Uterus (tissue), 4 donors: Measurements from ENCODE around the gene S100A3. TPM values are rescaled to one million over a fixed set of nuclear protein-coding genes. Genes with fewer than 3 reads are reported as not detected.

Experiments used
- DNase-seq, 2 donors: peaks; one replicate each; pipeline ENCODE4 v3.0.0-alpha.2; 2019 to 2020
- H3K27ac ChIP-seq, 2 donors: fragments of 200-600 bp; sonication (generic); 1 replicate in 1 of 2; 2 replicates in 1 of 2; pipeline ENCODE4 v1.5.1; 2016 to 2018
- H3K27me3 ChIP-seq, 2 donors: fragments of 200-600 bp; sonication (generic); one replicate each; pipeline ENCODE4 v1.5.1; 2018 to 2019; ENCODE audit warnings: control low read depth in 1 of 2
- H3K36me3 ChIP-seq, 2 donors: fragments of 200-600 bp; sonication (generic); one replicate each; pipeline ENCODE4 v1.5.1; 2019; ENCODE audit warnings: control low read depth in 1 of 2
- H3K4me1 ChIP-seq, 2 donors: fragments of 200-600 bp; sonication (generic); one replicate each; pipeline ENCODE4 v1.5.1; 2018 to 2019; ENCODE audit warnings: control low read depth in 1 of 2
- H3K4me3 ChIP-seq, 2 donors: fragments of 200-600 bp; sonication (generic); 1 replicate in 1 of 2; 2 replicates in 1 of 2; pipeline ENCODE4 v1.5.1; 2018 to 2019; ENCODE audit warnings: mild to moderate bottlenecking in 1 of 2
- H3K9me3 ChIP-seq, 2 donors: fragments of 200-600 bp; sonication (generic); one replicate each; pipeline ENCODE4 v1.5.1; 2019; ENCODE audit warnings: control low read depth in 1 of 2
- CTCF ChIP-seq, 4 experiments: fragments of 200-600 bp in 2 of 4; fragments of 450-650 bp in 2 of 4; sonication (generic) in 2 of 4; IDR thresholded peaks; one replicate each; pipeline ENCODE4 v1.5.1; 2016 to 2019; ENCODE audit warnings: antibody characterized with exemption in 4 of 4, mild to moderate bottlenecking in 2 of 4, moderate library complexity in 1 of 4
- POLR2A ChIP-seq, 2 donors: fragments of 450-650 bp; IDR thresholded peaks; one replicate each; pipeline ENCODE4 v1.6.1; 2016; ENCODE audit warnings: antibody characterized with exemption in 2 of 2, mild to moderate bottlenecking in 1 of 2, moderate library complexity in 1 of 2
- intact Hi-C: fragments of 100-400 bp; cut with DNase I; formaldehyde crosslinking; loops from one replicate; pipeline ENCODE4 v1.15.1; 2023; ENCODE audit warnings: low total_unique reads
- total RNA-seq, 4 donors: library from RNA; depleted of rRNA in 3 of 4; stranded (reverse); fragments of >200 nt in 3 of 4; gene quantifications; one replicate each; pipeline versions ENCODE4 v1.1.0 to v1.2.4, GENCODE V29; 2014 to 2023
- donor health status: DM: yes; HTN: yes; CAD: no.

The S100A3 gene
- total RNA-seq, 4 donors from 2014 or later: 1.2 to 3.7 TPM; not detected in 2

- H3K4me1 ChIP-seq: peaks cover 8 to 17% of the 10 kb centered on the region in 2 donors
- intact Hi-C loops: no loop called here
- no peak overlapping the region for H3K4me3 ChIP-seq
- H3K27me3 ChIP-seq: no peaks in the 10 kb centered on the region
- no peaks in the 10 kb centered on the region for H3K9me3 ChIP-seq
- no peak overlapping the region for H3K27ac ChIP-seq
- no peak for DNase-seq
- H3K36me3 ChIP-seq: no peaks in the 10 kb centered on the region
- no peak for TF ChIP-seq POLR2A (IDR thresholded peaks at IDR 0.05)
- no peak for TF ChIP-seq CTCF (IDR thresholded peaks at IDR 0.05)
Measured at GRCh38 chr1:153503766-153504165, 45.3 kb downstream of the S100A3 start.

GRCh38 chr1:153498746-153499145 is 50.3 kb downstream of the S100A3 start:
- Histone ChIP-seq H3K27ac (no peak overlapping the region), H3K4me1 (no peaks in the 10 kb centered on the region), H3K9me3 (no peaks in the 10 kb centered on the region), H3K36me3 (no peaks in the 10 kb centered on the region), H3K27me3 (no peaks in the 10 kb centered on the region), H3K4me3 (no peak overlapping the region)
- no peak for DNase-seq
- no peak for TF ChIP-seq POLR2A (IDR thresholded peaks at IDR 0.05)
- no peak for TF ChIP-seq CTCF (IDR thresholded peaks at IDR 0.05)
- intact Hi-C loops: no loop called here

Other genes with a start within 250 kb of the S100A3 start
- not detected for gene PGLYRP3, start 236.3 kb downstream of the S100A3 start, total RNA-seq
- gene PGLYRP4, start 200.4 kb downstream of the S100A3 start, total RNA-seq: not detected
- gene S100A9, start 191.4 kb downstream of the S100A3 start, total RNA-seq: 100 to 1,000 TPM in 1 of 4 donors, 10 to 100 TPM in 3; 33.4 to 175 (median 54.0) TPM
- gene S100A12, start 173.6 kb downstream of the S100A3 start, total RNA-seq: 1 to 10 TPM in 2 of 4 donors, not detected in 2; 2.6 to 3.2 TPM
- gene S100A8, start 158.2 kb downstream of the S100A3 start, total RNA-seq: 10 to 100 TPM in 2 of 4 donors, 1 to 10 TPM in 1, not detected in 1; 5.4 to 25.2 (median 24.7) TPM
- not detected for gene S100A7A, start 132.7 kb downstream of the S100A3 start, total RNA-seq
- gene S100A7, start 88.6 kb downstream of the S100A3 start, total RNA-seq: 1 to 10 TPM in 1 of 4 donors, not detected in 3; 3.5 TPM
- 100 to 1,000 TPM in 3 of 4 donors, 10 to 100 TPM in 1; 55.5 to 729 (median 448) TPM for gene S100A6, start 13.3 kb downstream of the S100A3 start, total RNA-seq
- not detected for gene S100A5, start 8.3 kb downstream of the S100A3 start, total RNA-seq
- gene S100A4, start 3.5 kb downstream of the S100A3 start, total RNA-seq: 100 to 1,000 TPM in 3 of 4 donors, 10 to 100 TPM in 1; 58.9 to 226 (median 155) TPM
- gene S100A2, start 16.6 kb upstream of the S100A3 start, total RNA-seq: 1 to 10 TPM in 2 of 4 donors, not detected in 2; 2.1 to 2.7 TPM
- gene S100A16, start 63.9 kb upstream of the S100A3 start, total RNA-seq: 100 to 1,000 TPM in 1 of 4 donors, 10 to 100 TPM in 3; 57.4 to 122 (median 72.1) TPM
- 1 to 10 TPM in 1 of 4 donors, under 1 TPM in 1, not detected in 2; 0.29 to 6.2 TPM for gene S100A14, start 67.1 kb upstream of the S100A3 start, total RNA-seq
- 100 to 1,000 TPM in 2 of 4 donors, 10 to 100 TPM in 2; 25.9 to 269 (median 126) TPM for gene S100A13, start 78.2 kb upstream of the S100A3 start, total RNA-seq
- gene S100A1, start 79.2 kb upstream of the S100A3 start, total RNA-seq: 1 to 10 TPM in 1 of 4 donors, not detected in 3; 3.8 TPM
- gene CHTOP, start 84.8 kb upstream of the S100A3 start, total RNA-seq: 10 to 100 TPM; 43.8 to 91.0 (median 70.8) TPM
- gene SNAPIN, start 109.4 kb upstream of the S100A3 start, total RNA-seq: 100 to 1,000 TPM in 1 of 4 donors, 10 to 100 TPM in 3; 35.5 to 101 (median 71.3) TPM
- 100 to 1,000 TPM in 3 of 4 donors, 10 to 100 TPM in 1; 82.7 to 252 (median 111) TPM for gene ILF2, start 121.7 kb upstream of the S100A3 start, total RNA-seq
- gene NPR1, start 129.4 kb upstream of the S100A3 start, total RNA-seq: 10 to 100 TPM; 34.1 to 74.0 (median 50.8) TPM
- gene INTS3, start 178.8 kb upstream of the S100A3 start, total RNA-seq: 10 to 100 TPM; 35.9 to 70.1 (median 61.3) TPM
- 100 to 1,000 TPM in 1 of 4 donors, 10 to 100 TPM in 3; 12.9 to 364 (median 36.7) TPM for gene SLC27A3, start 226.1 kb upstream of the S100A3 start, total RNA-seq